ENCODE data around the gene DBNDD1.

DNA sequence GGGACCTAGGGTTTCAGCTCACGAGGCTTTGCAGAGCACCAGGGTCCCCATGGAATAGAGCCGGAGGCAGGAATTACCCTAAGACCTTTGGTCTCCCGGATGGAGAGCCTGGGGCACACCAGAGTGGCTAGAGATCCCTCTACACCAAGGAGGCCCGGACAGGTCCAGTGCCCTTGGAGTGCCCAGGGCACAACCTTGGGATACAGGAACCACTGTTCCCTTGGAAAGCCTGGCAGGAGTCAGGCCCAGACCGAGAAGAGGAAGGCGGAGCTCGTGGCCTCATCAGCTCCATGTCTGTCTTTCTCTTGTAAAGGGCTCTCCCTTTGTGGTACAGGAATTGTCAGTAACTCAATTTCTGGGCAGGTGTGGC lies 3.8 kb upstream of the DBNDD1 start:
- no peak for TF ChIP-seq POLR2A (IDR thresholded peaks at IDR 0.05)
- TF ChIP-seq, protein P1, sequence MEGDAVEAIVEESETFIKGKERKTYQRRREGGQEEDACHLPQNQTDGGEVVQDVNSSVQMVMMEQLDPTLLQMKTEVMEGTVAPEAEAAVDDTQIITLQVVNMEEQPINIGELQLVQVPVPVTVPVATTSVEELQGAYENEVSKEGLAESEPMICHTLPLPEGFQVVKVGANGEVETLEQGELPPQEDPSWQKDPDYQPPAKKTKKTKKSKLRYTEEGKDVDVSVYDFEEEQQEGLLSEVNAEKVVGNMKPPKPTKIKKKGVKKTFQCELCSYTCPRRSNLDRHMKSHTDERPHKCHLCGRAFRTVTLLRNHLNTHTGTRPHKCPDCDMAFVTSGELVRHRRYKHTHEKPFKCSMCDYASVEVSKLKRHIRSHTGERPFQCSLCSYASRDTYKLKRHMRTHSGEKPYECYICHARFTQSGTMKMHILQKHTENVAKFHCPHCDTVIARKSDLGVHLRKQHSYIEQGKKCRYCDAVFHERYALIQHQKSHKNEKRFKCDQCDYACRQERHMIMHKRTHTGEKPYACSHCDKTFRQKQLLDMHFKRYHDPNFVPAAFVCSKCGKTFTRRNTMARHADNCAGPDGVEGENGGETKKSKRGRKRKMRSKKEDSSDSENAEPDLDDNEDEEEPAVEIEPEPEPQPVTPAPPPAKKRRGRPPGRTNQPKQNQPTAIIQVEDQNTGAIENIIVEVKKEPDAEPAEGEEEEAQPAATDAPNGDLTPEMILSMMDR (IDR thresholded peaks at IDR 0.05), result no peak

Measured in thyroid gland (tissue), 4 donors.